Tibial nerve (tissue), 4 donors: Measurements from ENCODE around the gene TMEM171.

Experiments
- EP300 ChIP-seq, 2 donors: sonication (generic); formaldehyde crosslinking; IDR thresholded peaks; one replicate each; pipeline ENCODE4 v1.6.1; 2017; ENCODE audit warnings: antibody characterized with exemption in 2 of 2, mild to moderate bottlenecking in 1 of 2
- POLR2A ChIP-seq, 2 donors: fragments of 450-650 bp; IDR thresholded peaks; one replicate each; pipeline ENCODE4 v1.6.1; 2017; ENCODE audit warnings: antibody characterized with exemption in 2 of 2, mild to moderate bottlenecking in 2 of 2, moderate library complexity in 2 of 2
- TF ChIP-seq, protein P1 (sequence below), 5 experiments: fragments of 200-600 bp in 3 of 5; fragments of 450-650 bp in 2 of 5; sonication (generic) in 3 of 5; IDR thresholded peaks; one replicate each; pipeline ENCODE4 v1.5.1; 2016 to 2019; ENCODE audit warnings: antibody characterized with exemption in 5 of 5, mild to moderate bottlenecking in 3 of 5, moderate library complexity in 2 of 5

GRCh38 chr5:73100109-73100508 is 20.3 kb upstream of the TMEM171 start:
- TF ChIP-seq, protein P1, sequence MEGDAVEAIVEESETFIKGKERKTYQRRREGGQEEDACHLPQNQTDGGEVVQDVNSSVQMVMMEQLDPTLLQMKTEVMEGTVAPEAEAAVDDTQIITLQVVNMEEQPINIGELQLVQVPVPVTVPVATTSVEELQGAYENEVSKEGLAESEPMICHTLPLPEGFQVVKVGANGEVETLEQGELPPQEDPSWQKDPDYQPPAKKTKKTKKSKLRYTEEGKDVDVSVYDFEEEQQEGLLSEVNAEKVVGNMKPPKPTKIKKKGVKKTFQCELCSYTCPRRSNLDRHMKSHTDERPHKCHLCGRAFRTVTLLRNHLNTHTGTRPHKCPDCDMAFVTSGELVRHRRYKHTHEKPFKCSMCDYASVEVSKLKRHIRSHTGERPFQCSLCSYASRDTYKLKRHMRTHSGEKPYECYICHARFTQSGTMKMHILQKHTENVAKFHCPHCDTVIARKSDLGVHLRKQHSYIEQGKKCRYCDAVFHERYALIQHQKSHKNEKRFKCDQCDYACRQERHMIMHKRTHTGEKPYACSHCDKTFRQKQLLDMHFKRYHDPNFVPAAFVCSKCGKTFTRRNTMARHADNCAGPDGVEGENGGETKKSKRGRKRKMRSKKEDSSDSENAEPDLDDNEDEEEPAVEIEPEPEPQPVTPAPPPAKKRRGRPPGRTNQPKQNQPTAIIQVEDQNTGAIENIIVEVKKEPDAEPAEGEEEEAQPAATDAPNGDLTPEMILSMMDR (IDR thresholded peaks at IDR 0.05): no peak
- TF ChIP-seq POLR2A (IDR thresholded peaks at IDR 0.05): no peak
- TF ChIP-seq EP300 (IDR thresholded peaks at IDR 0.05): no peak
